Colonic mucosa (tissue), 4 donors: ENCODE measurements around the gene MYO10. TPM values are rescaled to one million over a fixed set of nuclear protein-coding genes. Genes with fewer than 3 reads are reported as not detected.

Experiments used
- DNase-seq: peaks from one replicate; pipeline ENCODE4 v3.0.0-alpha.2; 2020
- H3K27ac ChIP-seq: fragments of 200-600 bp; one replicate; pipeline ENCODE4 v1.8.0; 2021
- H3K27me3 ChIP-seq: fragments of 200-600 bp; one replicate; pipeline ENCODE4 v1.8.0; 2021
- H3K36me3 ChIP-seq: fragments of 200-600 bp; one replicate; pipeline ENCODE4 v1.8.0; 2021
- H3K4me1 ChIP-seq: fragments of 200-600 bp; one replicate; pipeline ENCODE4 v1.8.0; 2021; ENCODE audit warnings: mild to moderate bottlenecking
- H3K4me3 ChIP-seq: fragments of 200-600 bp; one replicate; pipeline ENCODE4 v1.8.0; 2021
- H3K9ac ChIP-seq, 2 donors: one replicate each; pipeline ENCODE4 v1.7.0; 2013; ENCODE audit warnings: control low read depth in 2 of 2, low read depth in 2 of 2, low read length in 2 of 2
- H3K9me3 ChIP-seq: fragments of 200-600 bp; one replicate; pipeline ENCODE4 v1.8.0; 2021
- intact Hi-C: fragments of 100-400 bp; cut with DNase I; formaldehyde crosslinking; loops from one replicate; pipeline ENCODE4 v1.14.1; 2022
- total RNA-seq, 2 donors: library from RNA; stranded (reverse); fragmentation: NEBNext Ultra II Directional in 1 of 2; extraction: Animal tissue kit (Norgen Biotek cat#: 25700) in 1 of 2; gene quantifications; one replicate each; pipeline ENCODE4 v1.2.1, GENCODE V29; 2021
- TF ChIP-seq, protein P1 (sequence below): fragments of 200-600 bp; IDR thresholded peaks from one replicate; pipeline ENCODE4 v1.8.0; 2022; ENCODE audit warnings: antibody characterized with exemption, mild to moderate bottlenecking
- donor health status: healthy.
- donor health status: DM: no; HTN: no; CAD: no.
- donor health status: DM: no; HTN: no; CAD: no.

The MYO10 gene
- total RNA-seq, 2 donors from 2014 or later = 57.9 to 61.9 TPM

DNA sequence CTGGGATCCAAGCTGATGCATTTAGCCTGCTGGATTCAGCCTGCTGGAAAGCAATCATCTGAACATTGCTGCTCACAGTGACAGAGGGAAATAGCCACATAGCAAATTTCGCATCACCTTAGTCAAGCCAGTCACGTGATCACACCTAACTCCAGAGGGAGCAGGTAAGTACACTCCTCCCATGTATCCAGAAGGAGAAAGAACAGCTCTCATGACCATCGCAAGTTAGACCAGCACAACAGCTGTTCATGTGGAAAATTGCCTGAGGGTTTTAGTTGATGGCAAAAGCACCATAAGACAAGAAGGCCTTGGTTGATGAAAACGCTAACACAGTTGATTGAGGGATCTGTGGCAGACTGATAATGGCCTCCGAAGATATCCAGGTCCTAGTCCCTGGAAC lies 34.2 kb upstream of the MYO10 start:
- TF ChIP-seq, protein P1, sequence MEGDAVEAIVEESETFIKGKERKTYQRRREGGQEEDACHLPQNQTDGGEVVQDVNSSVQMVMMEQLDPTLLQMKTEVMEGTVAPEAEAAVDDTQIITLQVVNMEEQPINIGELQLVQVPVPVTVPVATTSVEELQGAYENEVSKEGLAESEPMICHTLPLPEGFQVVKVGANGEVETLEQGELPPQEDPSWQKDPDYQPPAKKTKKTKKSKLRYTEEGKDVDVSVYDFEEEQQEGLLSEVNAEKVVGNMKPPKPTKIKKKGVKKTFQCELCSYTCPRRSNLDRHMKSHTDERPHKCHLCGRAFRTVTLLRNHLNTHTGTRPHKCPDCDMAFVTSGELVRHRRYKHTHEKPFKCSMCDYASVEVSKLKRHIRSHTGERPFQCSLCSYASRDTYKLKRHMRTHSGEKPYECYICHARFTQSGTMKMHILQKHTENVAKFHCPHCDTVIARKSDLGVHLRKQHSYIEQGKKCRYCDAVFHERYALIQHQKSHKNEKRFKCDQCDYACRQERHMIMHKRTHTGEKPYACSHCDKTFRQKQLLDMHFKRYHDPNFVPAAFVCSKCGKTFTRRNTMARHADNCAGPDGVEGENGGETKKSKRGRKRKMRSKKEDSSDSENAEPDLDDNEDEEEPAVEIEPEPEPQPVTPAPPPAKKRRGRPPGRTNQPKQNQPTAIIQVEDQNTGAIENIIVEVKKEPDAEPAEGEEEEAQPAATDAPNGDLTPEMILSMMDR = no peak
- no peak for DNase-seq
- Histone ChIP-seq H3K9me3 (no peaks in the 10 kb centered on the region), H3K27ac (no peak overlapping the region), H3K27me3 (no peaks in the 10 kb centered on the region), H3K36me3 (no peaks in the 10 kb centered on the region), H3K4me3 (no peak overlapping the region), H3K9ac (no peak overlapping the region), H3K4me1 (no peaks in the 10 kb centered on the region)
- intact Hi-C loops = no loop called here

DNA sequence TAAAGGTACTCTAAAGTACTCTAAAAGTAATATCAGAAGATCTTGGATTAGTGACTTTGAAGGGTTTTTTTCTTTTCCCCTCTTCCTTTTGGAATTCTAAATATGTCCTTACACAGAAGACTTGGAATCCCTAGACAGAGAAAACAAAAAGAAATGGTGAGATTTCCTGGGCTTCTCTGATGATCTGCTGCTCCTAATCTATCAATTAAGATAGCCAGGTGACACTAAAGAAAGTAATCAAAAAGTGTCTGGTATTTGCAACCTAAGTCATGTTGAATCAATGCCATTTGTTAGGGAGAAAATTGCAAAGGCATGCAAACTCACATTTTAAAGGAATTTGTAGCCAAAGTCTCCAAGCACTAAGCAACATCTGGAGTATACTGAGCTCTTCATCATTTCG lies 29.5 kb upstream of the MYO10 start:
- intact Hi-C loops = no loop called here
- TF ChIP-seq, protein P1 = no peak

DNA sequence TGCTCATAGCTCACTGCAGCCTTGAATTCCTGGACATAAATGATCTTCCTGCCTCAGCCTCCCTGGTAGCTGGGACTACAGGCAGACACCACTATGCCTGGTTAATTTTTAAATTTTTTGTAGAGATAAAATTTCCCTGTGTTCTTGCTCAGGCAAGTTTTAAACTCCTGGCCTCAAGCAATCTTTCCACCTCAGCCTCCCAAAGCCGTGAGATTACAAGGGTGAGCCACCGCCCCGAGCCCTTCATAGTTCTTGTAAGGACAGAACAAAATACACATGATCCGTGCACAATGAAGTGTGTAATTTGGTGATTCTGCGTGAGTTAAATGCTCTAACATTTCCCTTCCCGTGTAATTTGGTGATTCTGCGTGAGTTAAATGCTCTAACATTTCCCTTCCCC lies 27.7 kb upstream of the MYO10 start:
- H3K9me3 ChIP-seq = no peaks in the 10 kb centered on the region
- intact Hi-C loops = no loop called here
- DNase-seq = no peak
- H3K27me3 ChIP-seq = no peaks in the 10 kb centered on the region
- no peaks in the 10 kb centered on the region for H3K36me3 ChIP-seq
- H3K9ac ChIP-seq = no peak overlapping the region
- no peaks in the 10 kb centered on the region for H3K4me1 ChIP-seq
- TF ChIP-seq, protein P1 = no peak
- no peak overlapping the region for H3K4me3 ChIP-seq
- H3K27ac ChIP-seq = no peak overlapping the region

More for the DNA sequence above, 29.5 kb upstream of the MYO10 start:
- H3K36me3 ChIP-seq = no peaks in the 10 kb centered on the region
- DNase-seq = no peak
- no peaks in the 10 kb centered on the region for H3K9me3 ChIP-seq
- H3K4me1 ChIP-seq = no peaks in the 10 kb centered on the region
- no peak overlapping the region for H3K4me3 ChIP-seq
- H3K9ac ChIP-seq = no peak overlapping the region
- H3K27me3 ChIP-seq = no peaks in the 10 kb centered on the region
- no peak overlapping the region for H3K27ac ChIP-seq

DNA sequence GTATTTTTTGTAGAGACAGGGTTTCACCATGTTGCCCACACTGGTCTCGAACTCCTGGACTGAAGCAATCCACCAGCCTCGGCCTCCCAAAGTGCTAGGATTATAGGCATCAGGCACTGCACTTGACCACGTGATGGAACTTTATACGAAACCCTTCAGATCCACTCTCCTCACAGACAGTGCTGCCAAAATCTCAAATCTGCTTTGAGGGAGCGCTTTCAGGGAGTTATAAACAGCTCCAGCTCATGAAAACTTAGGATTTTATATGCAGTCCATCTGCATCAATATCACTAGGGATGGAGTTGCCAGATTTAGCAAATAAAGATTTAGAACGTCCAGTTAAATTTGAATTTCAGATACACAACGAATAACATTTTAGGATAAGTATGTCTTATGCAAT lies 25.0 kb upstream of the MYO10 start:
- Histone ChIP-seq H3K27me3 (no peaks in the 10 kb centered on the region), H3K27ac (no peak overlapping the region), H3K9me3 (no peaks in the 10 kb centered on the region), H3K36me3 (no peaks in the 10 kb centered on the region), H3K4me3 (no peak overlapping the region), H3K4me1 (no peaks in the 10 kb centered on the region), H3K9ac (no peak overlapping the region)
- intact Hi-C loops = no loop called here
- TF ChIP-seq, protein P1 = no peak
- DNase-seq = no peak

DNA sequence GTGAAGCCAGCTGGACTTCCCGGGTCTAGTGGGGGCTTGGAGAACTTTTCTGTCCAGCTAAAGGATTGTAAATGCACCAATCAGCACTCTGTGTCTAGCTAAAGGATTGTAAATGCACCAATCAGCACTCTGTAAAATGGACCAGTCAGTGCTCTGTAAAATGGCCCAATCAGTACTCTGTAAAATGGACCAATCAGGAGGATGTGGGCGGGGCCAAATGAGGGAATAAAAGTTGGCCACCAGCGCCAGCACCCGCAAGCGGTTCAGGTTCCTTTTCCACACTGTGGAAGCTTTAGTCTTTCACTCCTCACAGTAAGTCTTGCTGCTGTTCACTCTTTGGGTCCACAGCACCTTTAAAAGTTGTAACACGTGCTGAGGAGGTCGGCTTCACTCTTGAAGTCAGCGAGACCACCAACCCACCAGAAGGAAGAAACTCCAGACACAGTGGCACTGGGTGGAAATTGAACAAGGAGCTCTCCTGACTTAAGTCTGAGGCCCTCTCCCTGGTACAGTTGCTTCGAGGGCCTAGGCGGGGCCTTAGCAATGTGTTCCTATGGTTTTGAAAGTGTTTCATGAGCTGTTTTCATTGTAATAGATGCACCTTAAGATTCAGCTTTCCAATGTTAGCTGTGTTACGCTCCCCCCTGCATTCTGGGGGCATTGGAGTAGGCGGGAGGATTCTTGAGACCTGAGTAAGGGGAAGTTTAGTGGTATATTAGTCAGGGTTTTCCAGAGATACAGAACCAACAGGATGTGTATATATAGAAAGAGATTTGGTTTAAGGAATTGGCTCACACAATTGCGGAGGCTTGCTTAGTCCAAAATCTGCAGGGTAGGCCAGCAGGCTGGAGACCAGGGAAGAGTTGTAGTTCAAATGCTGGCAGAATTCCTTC lies 21.5 kb upstream of the MYO10 start:
- Histone ChIP-seq H3K9me3 (no peaks in the 10 kb centered on the region), H3K4me3 (no peak overlapping the region), H3K27me3 (no peaks in the 10 kb centered on the region), H3K9ac (no peak overlapping the region), H3K4me1 (no peaks in the 10 kb centered on the region), H3K27ac (no peak overlapping the region), H3K36me3 (no peaks in the 10 kb centered on the region)
- no peak for DNase-seq
- intact Hi-C loops = no loop called here
- TF ChIP-seq, protein P1 = no peak
